Neural progenitor cell (in vitro differentiated cells): ENCODE results near the gene ILDR2. TPM values are rescaled to one million over a fixed set of nuclear protein-coding genes. Genes with fewer than 3 reads are reported as not detected.
A peak's percentile ranks its signal among the peaks of the same experiment; 100 is the strongest.

Experiments
- DNase-seq: peaks from one replicate; pipeline ENCODE4 v3.0.0-alpha.2; 2016; ENCODE audit warnings: low spot score
- H2AFZ ChIP-seq: fragments of 200-600 bp; sonication (generic); replicated peaks from 2 replicates; pipeline ENCODE4 v1.6.1; 2016; ENCODE audit warnings: antibody characterized with exemption
- H3F3A ChIP-seq: fragments of 200-600 bp; sonication (generic); 2 replicates; pipeline ENCODE4 v1.6.1; 2016; ENCODE audit warnings: antibody characterized with exemption, low read depth
- H3K27ac ChIP-seq: fragments of 200-600 bp; sonication (generic); 2 replicates; pipeline ENCODE4 v1.5.1; 2016; ENCODE audit warnings: mild to moderate bottlenecking
- H3K27me3 ChIP-seq: fragments of 200-600 bp; sonication (generic); 2 replicates; pipeline ENCODE4 v1.6.1; 2016; ENCODE audit warnings: mild to moderate bottlenecking, moderate library complexity
- H3K36me3 ChIP-seq: fragments of 200-600 bp; sonication (generic); 2 replicates; pipeline ENCODE4 v1.5.1; 2016
- H3K4me1 ChIP-seq: fragments of 200-600 bp; sonication (generic); 2 replicates; pipeline ENCODE4 v1.6.1; 2016; ENCODE audit warnings: mixed run types
- H3K4me2 ChIP-seq: fragments of 200-600 bp; sonication (generic); 2 replicates; pipeline ENCODE4 v1.6.1; 2016
- H3K4me3 ChIP-seq: fragments of 200-600 bp; sonication (generic); 2 replicates; pipeline ENCODE4 v1.5.1; 2016
- H3K79me2 ChIP-seq: fragments of 200-600 bp; sonication (generic); 2 replicates; pipeline ENCODE4 v1.6.1; 2016; ENCODE audit warnings: low read depth
- H3K9ac ChIP-seq: fragments of 200-600 bp; sonication (generic); 2 replicates; pipeline ENCODE4 v1.6.1; 2016
- H3K9me3 ChIP-seq: fragments of 200-600 bp; sonication (generic); 2 replicates; pipeline ENCODE4 v1.5.1; 2016; ENCODE audit warnings: low read depth
- H4K20me1 ChIP-seq: fragments of 200-600 bp; sonication (generic); 2 replicates; pipeline ENCODE4 v1.6.1; 2016; ENCODE audit warnings: low read depth
- H3K27ac Mint-ChIP-seq: 3 replicates; pipeline ENCODE4 v1.8.0; 2021; ENCODE audit warnings: mixed read lengths
- H3K27me3 Mint-ChIP-seq: 2 replicates; pipeline ENCODE4 v1.8.0; 2022; ENCODE audit warnings: low read depth, mild to moderate bottlenecking, inconsistent platforms, moderate library complexity, mixed read lengths; ENCODE audit not compliant: insufficient read depth
- H3K36me3 Mint-ChIP-seq: 3 replicates; pipeline ENCODE4 v1.8.0; 2021; ENCODE audit warnings: mixed read lengths
- H3K4me1 Mint-ChIP-seq: 3 replicates; pipeline ENCODE4 v1.8.0; 2021; ENCODE audit warnings: mixed read lengths
- H3K4me3 Mint-ChIP-seq: 3 replicates; pipeline ENCODE4 v1.8.0; 2021; ENCODE audit warnings: mild to moderate bottlenecking, moderate library complexity, mixed read lengths
- H3K9me3 Mint-ChIP-seq: 3 replicates; pipeline ENCODE4 v1.8.0; 2020; ENCODE audit warnings: mixed read lengths
- EZH2 ChIP-seq: fragments of 200-600 bp; sonication (generic); IDR thresholded peaks from 2 replicates; pipeline ENCODE4 v1.6.1; 2017; ENCODE audit warnings: antibody characterized with exemption, mild to moderate bottlenecking, moderate library complexity
- EZH2phosphoT487 ChIP-seq: fragments of 200-600 bp; sonication (generic); IDR thresholded peaks from 2 replicates; pipeline ENCODE4 v1.6.1; 2017; ENCODE audit warnings: antibody characterized with exemption
- total RNA-seq: library from RNA; depleted of rRNA; stranded (reverse); fragments of >200 nt; gene quantifications from 2 replicates; pipeline ENCODE4 v1.2.3, GENCODE V29; 2015; ENCODE audit warnings: low replicate concordance
- TF ChIP-seq, protein P1 (sequence below): fragments of 200-600 bp; sonication (generic); IDR thresholded peaks from 2 replicates; pipeline ENCODE4 v1.5.1; 2017; ENCODE audit warnings: antibody characterized with exemption, mild to moderate bottlenecking

Gene ILDR2
- total RNA-seq, 1 donor from 2014 or later, result 42.1 TPM

DNA sequence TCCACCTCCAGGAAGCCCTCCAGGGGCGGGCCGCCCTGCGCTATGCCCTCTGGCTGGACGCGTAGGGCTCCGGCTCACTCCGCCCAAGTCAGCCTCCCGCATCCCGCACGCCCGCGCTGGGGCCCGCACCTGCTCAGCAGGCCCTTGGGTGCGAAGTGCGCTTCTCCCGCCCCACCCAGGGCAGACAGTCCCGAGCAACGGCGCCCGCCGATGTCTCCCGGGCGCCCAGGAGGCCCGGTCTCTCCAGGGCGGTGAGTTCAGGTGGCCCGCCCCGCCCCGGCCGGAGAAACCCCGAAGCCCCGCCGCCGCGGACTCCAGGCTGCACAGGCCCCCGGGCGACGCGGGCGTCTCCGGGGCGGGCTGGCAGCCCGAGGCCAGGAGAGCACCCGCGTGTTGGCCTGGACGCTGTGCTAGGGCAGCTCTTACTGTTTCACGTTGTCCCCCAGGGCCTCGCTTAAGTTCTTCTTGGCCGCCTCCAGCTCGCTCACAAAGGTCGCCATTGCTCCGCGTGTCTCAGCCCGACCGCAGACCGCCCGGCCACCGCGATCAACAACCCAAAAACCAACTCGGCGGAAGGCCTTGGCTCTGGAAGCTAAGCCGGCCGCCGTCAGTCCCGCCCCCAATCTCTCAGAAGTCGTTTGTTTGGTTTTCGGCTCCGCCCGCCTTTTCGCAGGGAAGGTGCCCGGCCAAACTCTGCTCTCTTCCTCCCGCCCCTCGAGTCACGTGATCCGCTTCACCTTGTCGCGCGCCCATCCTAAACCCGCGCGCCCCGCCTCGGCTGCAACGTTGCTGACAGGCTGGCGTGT is 99.4 kb downstream of the ILDR2 start, which contains the start of gene TADA1:
TSS of gene TADA1 (minus strand) at position 531 of the 806 bp plus-strand sequence. CDS start at position 500, 31 bp downstream.
- H3K4me1 ChIP-seq, result peaks cover 19% of the 10 kb centered on the region
- peak within 1 kb of the TSS; percentile 66 for H3K27ac ChIP-seq
- TF ChIP-seq, protein P1, sequence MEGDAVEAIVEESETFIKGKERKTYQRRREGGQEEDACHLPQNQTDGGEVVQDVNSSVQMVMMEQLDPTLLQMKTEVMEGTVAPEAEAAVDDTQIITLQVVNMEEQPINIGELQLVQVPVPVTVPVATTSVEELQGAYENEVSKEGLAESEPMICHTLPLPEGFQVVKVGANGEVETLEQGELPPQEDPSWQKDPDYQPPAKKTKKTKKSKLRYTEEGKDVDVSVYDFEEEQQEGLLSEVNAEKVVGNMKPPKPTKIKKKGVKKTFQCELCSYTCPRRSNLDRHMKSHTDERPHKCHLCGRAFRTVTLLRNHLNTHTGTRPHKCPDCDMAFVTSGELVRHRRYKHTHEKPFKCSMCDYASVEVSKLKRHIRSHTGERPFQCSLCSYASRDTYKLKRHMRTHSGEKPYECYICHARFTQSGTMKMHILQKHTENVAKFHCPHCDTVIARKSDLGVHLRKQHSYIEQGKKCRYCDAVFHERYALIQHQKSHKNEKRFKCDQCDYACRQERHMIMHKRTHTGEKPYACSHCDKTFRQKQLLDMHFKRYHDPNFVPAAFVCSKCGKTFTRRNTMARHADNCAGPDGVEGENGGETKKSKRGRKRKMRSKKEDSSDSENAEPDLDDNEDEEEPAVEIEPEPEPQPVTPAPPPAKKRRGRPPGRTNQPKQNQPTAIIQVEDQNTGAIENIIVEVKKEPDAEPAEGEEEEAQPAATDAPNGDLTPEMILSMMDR, result no peak
- peak; percentile 56 for TF ChIP-seq EZH2
- DNase-seq, result peak; percentile 100
- no peaks in the 10 kb centered on the region for H3K9me3 ChIP-seq
- H3K4me3 Mint-ChIP-seq, result peak within 1 kb of the TSS; percentile 99
- no peaks in the 10 kb centered on the region for H3F3A ChIP-seq
- H3K27me3 Mint-ChIP-seq, result peaks cover 6% of the 10 kb centered on the region
- peaks cover 8% of the 10 kb centered on the region for H3K9me3 Mint-ChIP-seq
- H3K4me2 ChIP-seq, result peak within 1 kb of the TSS; percentile 80
- peaks cover 19% of the 10 kb centered on the region for H3K36me3 Mint-ChIP-seq
- peaks cover 45% of the 10 kb centered on the region for H4K20me1 ChIP-seq
- H3K9ac ChIP-seq, result peak within 1 kb of the TSS; percentile 63
- H3K4me1 Mint-ChIP-seq, result peaks cover 38% of the 10 kb centered on the region
- no peaks in the 10 kb centered on the region for H3K36me3 ChIP-seq
- H2AFZ ChIP-seq, result peak within 1 kb of the TSS; percentile 83
- peaks cover 48% of the 10 kb centered on the region for H3K79me2 ChIP-seq
- H3K4me3 ChIP-seq, result peak within 1 kb of the TSS; percentile 76
- H3K27ac Mint-ChIP-seq, result peak within 1 kb of the TSS; percentile 98
- H3K27me3 ChIP-seq, result no peaks in the 10 kb centered on the region

DNA sequence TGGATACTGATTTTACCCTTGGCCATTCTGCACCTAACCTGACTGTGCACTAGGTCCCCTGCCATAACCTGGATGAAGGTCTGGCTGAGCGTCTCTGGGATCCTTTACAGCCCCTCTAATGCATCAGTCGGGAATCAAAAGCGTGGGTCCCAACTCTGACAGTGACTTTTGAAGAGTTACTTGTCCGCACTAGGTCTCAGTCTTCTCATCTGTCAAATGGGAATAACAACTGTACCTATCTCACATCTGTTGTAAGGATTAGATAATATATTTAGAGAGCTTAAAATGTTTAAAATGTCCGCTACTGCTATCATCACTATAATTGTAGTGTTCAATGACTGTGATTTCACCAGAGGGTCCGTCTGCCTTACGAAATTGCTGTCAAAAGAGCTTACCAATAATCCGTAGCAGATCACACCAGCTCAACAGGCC is 100.0 kb downstream of the ILDR2 start:
- TF ChIP-seq EZH2 (no peak), EZH2phosphoT487 (no peak)
- TF ChIP-seq, protein P1, result no peak
- H4K20me1 ChIP-seq, result peaks cover 51% of the 10 kb centered on the region
- H3K27me3 ChIP-seq, result no peaks in the 10 kb centered on the region
- H3K4me2 ChIP-seq, result peak overlapping the region; percentile 80
- H3K4me3 ChIP-seq, result peak overlapping the region; percentile 76
- H3K36me3 ChIP-seq, result no peaks in the 10 kb centered on the region
- Mint-ChIP-seq H3K4me1 (peaks cover 41% of the 10 kb centered on the region), H3K9me3 (peaks cover 8% of the 10 kb centered on the region), H3K27ac (peak overlapping the region; percentile 57), H3K27me3 (peaks cover 6% of the 10 kb centered on the region), H3K4me3 (peak overlapping the region; percentile 92), H3K36me3 (peaks cover 19% of the 10 kb centered on the region)
- peak overlapping the region; percentile 63 for H3K9ac ChIP-seq
- H3K4me1 ChIP-seq, result peaks cover 19% of the 10 kb centered on the region
- peaks cover 55% of the 10 kb centered on the region for H3K79me2 ChIP-seq
- H2AFZ ChIP-seq, result peak overlapping the region; percentile 63
- no peak overlapping the region for H3K27ac ChIP-seq
- no peaks in the 10 kb centered on the region for H3K9me3 ChIP-seq
- no peaks in the 10 kb centered on the region for H3F3A ChIP-seq
- peak; percentile 15 for DNase-seq

DNA sequence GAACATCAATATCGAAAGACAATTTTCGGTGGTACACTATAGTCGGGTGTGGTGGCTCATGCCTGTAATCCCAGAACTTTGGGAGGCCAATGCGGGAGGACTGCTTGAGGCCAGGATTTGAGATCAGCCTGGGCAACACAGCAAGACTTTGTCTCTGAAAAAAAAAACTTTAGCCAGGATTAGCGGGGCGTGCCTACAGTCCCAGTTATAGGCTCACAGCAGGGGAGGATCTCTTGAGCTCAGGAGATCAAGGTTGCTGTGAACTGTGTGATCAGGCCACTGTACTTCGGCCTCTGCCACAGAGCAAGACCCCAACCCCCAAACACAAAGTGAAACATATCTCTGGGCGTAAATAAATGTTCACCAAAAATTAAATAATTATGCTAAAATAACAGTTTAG is 100.9 kb downstream of the ILDR2 start:
- Histone ChIP-seq H3K4me2 (peak overlapping the region; percentile 80), H4K20me1 (peaks cover 60% of the 10 kb centered on the region), H3K9me3 (no peaks in the 10 kb centered on the region), H3K79me2 (peaks cover 63% of the 10 kb centered on the region), H3K4me3 (peak overlapping the region; percentile 76), H3F3A (no peaks in the 10 kb centered on the region), H3K36me3 (no peaks in the 10 kb centered on the region), H2AFZ (no peak overlapping the region), H3K27ac (no peak overlapping the region), H3K27me3 (no peaks in the 10 kb centered on the region), H3K4me1 (peaks cover 19% of the 10 kb centered on the region), H3K9ac (no peak overlapping the region)
- Mint-ChIP-seq H3K9me3 (peaks cover 8% of the 10 kb centered on the region), H3K36me3 (peaks cover 19% of the 10 kb centered on the region), H3K27me3 (peaks cover 6% of the 10 kb centered on the region), H3K27ac (no peak overlapping the region), H3K4me3 (peak overlapping the region; percentile 78), H3K4me1 (peaks cover 45% of the 10 kb centered on the region)
- no peak for TF ChIP-seq EZH2
- peak; percentile 46 for DNase-seq

DNA sequence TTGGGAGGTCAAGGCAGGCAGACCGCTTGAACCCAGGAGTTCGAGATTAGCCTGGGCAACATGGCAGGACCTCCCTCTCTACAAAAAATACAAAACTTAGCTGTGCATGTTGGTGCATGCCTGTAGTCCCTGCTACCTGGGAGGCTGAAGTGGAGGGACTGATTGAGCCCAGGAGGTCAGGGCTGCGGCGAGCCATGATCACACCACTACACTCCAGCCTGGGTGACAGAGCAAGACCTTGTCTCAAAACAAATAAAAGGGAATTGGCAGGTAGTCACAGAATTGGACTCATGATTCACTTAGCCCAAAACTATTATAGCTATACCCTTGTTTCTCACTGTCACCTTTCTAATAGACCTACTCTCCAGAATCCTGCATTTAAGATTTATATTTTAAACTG is 104.8 kb downstream of the ILDR2 start:
- Histone ChIP-seq H3K9me3 (no peaks in the 10 kb centered on the region), H3K79me2 (peaks cover 94% of the 10 kb centered on the region), H3K4me1 (peaks cover 12% of the 10 kb centered on the region), H3K27ac (no peak overlapping the region), H3K9ac (no peak overlapping the region), H2AFZ (no peak overlapping the region), H3F3A (no peaks in the 10 kb centered on the region), H4K20me1 (peaks cover 74% of the 10 kb centered on the region), H3K4me3 (no peak overlapping the region), H3K36me3 (peaks cover 27% of the 10 kb centered on the region), H3K27me3 (no peaks in the 10 kb centered on the region), H3K4me2 (no peak overlapping the region)
- no peaks in the 10 kb centered on the region for H3K9me3 Mint-ChIP-seq
- H3K4me3 Mint-ChIP-seq, result no peak overlapping the region
- H3K4me1 Mint-ChIP-seq, result peaks cover 33% of the 10 kb centered on the region
- H3K36me3 Mint-ChIP-seq, result peaks cover 41% of the 10 kb centered on the region
- H3K27me3 Mint-ChIP-seq, result peaks cover 6% of the 10 kb centered on the region
- H3K27ac Mint-ChIP-seq, result no peak overlapping the region
- TF ChIP-seq, protein P1, result no peak
- no peak for TF ChIP-seq EZH2phosphoT487
- no peak for TF ChIP-seq EZH2
- no peak for DNase-seq
